Skeletal muscle tissue (tissue), 4 donors: ENCODE data around the gene CCDC201. TPM values are rescaled to one million over a fixed set of nuclear protein-coding genes. Genes with fewer than 3 reads are reported as not detected.

Experiments
- H3K27ac ChIP-seq: one replicate; pipeline ENCODE4 v1.7.0; 2013; ENCODE audit warnings: mild to moderate bottlenecking, low read depth, low read length, inconsistent platforms
- H3K27me3 ChIP-seq, 3 donors: one replicate each; pipeline ENCODE4 v1.7.0; 2013; ENCODE audit warnings: low read length in 3 of 3; ENCODE audit not compliant: control insufficient read depth in 3 of 3, insufficient read depth in 3 of 3
- H3K36me3 ChIP-seq, 3 donors: one replicate each; pipeline ENCODE4 v1.7.0; 2013; ENCODE audit warnings: low read length in 3 of 3; ENCODE audit not compliant: control insufficient read depth in 3 of 3, insufficient read depth in 3 of 3
- H3K4me1 ChIP-seq, 3 donors: one replicate each; pipeline ENCODE4 v1.7.0; 2013; ENCODE audit warnings: low read length in 3 of 3, mild to moderate bottlenecking in 3 of 3; ENCODE audit not compliant: control insufficient read depth in 3 of 3, insufficient read depth in 3 of 3
- H3K4me3 ChIP-seq, 3 donors: one replicate each; pipeline ENCODE4 v1.7.0; 2013; ENCODE audit warnings: low read length in 3 of 3
- H3K9ac ChIP-seq, 3 donors: one replicate each; pipeline ENCODE4 v1.7.0; 2013; ENCODE audit warnings: low read length in 3 of 3, mild to moderate bottlenecking in 3 of 3, moderate library complexity in 2 of 3, low read depth in 1 of 3
- H3K9me3 ChIP-seq, 3 donors: one replicate each; pipeline ENCODE4 v1.7.0; 2013; ENCODE audit warnings: low read length in 3 of 3; ENCODE audit not compliant: control insufficient read depth in 3 of 3
- total RNA-seq: library from RNA; depleted of rRNA; stranded (reverse); fragments of >200 nt; gene quantifications from one replicate; pipeline ENCODE4 v1.2.3, GENCODE V29; 2014
- donor health status: Osteomylitis.

CCDC201 gene
- total RNA-seq, 1 donor from 2014 or later: not detected

- H3K4me1 ChIP-seq: no peaks in the 10 kb centered on the region
- peaks cover 0 to 2% (median 0%) of the 10 kb centered on the region in 3 donors for H3K27me3 ChIP-seq
- H3K9me3 ChIP-seq: peaks cover 0 to 2% (median 0%) of the 10 kb centered on the region in 3 donors
- H3K36me3 ChIP-seq: no peaks in the 10 kb centered on the region
- H3K27ac ChIP-seq: no peak overlapping the region
- H3K4me3 ChIP-seq: no peak overlapping the region
- no peak overlapping the region for H3K9ac ChIP-seq
Observed at GRCh38 chr7:45878457-45879144, 5.7 kb upstream of the CCDC201 start.

DNA sequence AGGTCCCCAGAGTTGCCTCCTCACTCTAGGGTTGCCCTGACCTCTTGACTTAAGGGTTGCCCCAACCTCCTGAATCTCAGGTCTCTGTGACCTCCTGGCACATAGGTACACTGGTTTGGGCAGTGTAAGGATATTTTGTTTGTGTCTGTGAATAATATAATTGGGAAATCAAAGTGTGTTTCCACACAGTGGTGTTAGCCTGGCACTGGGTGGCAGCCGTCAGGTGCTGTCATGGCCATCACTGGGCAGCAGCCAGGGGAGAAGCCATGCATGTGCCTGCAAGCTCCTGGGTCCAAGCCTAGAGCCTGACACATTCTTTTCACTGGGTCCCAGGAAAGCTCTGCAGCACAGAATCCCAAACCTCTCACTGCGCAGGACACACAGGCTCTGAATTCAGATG, 3.6 kb upstream of the CCDC201 start:
- no peak overlapping the region for H3K27ac ChIP-seq
- H3K4me1 ChIP-seq: no peaks in the 10 kb centered on the region
- no peaks in the 10 kb centered on the region for H3K36me3 ChIP-seq
- H3K9ac ChIP-seq: no peak overlapping the region
- H3K4me3 ChIP-seq: no peak overlapping the region
- H3K9me3 ChIP-seq: peaks cover 0 to 2% (median 0%) of the 10 kb centered on the region in 3 donors
- no peaks in the 10 kb centered on the region for H3K27me3 ChIP-seq

DNA sequence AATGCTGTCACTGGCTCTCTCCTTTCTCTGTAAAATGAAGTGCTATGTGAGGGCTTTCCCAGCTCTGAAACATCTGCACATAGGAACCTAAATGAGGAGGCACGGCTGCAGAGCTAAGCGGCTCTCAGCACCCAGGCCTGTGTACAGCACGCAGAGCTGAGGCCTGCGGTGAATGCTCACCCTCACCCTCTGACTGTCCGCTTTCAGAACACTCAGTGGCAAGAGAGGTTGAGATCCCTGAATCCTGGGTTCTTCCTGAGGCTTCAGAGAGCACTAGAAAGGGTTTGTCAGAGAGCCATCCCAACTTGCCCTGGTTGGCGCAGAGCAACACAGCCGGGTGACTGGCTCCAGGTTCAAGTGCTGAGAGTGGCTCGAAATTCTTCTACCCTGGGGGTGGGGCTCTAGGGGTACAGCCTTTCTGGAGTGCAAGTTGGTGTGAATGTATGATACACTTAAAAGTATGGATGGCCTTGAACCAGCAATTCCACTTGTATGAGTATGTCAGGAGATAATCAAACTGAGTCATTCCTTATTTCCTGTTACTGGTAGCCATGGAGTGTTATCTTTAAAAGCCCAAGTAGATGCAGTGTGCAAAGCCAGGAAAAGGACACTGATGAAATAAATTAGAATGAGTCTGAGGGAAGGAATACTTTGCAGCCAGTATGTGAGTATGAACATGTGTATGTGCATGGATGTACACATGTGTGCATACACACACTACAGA, 1.7 kb upstream of the CCDC201 start:
- Histone ChIP-seq H3K27ac (no peak overlapping the region), H3K9ac (no peak overlapping the region), H3K4me3 (no peak overlapping the region)

DNA sequence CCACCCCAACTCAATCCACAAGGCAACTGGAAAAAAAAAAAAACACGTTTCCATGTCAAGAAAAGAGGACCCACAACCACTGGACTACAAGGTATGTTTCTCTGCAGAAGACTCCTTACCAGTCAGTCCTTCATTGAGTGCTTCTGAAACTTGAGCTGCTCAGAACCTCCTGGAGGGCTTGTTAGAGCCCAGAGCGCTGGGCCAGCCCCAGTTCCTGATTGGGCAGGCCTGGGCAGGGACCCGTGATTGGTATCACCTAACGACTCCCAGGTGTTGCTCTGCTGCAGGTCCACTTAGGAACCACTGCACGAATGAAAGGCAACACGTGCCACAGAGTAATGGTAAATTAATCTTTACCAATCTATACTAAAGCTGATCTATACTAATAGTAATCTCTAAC, 473 bp upstream of the CCDC201 start:
- Histone ChIP-seq H3K9me3 (peaks cover 0 to under 1% (median 0%) of the 10 kb centered on the region in 3 donors), H3K4me3 (no peak overlapping the region), H3K9ac (no peak overlapping the region)

More for the DNA sequence above, 1.7 kb upstream of the CCDC201 start:
- peaks cover 0 to 2% (median 0%) of the 10 kb centered on the region in 3 donors for H3K9me3 ChIP-seq
- H3K36me3 ChIP-seq: no peaks in the 10 kb centered on the region
- no peaks in the 10 kb centered on the region for H3K4me1 ChIP-seq
- no peaks in the 10 kb centered on the region for H3K27me3 ChIP-seq

DNA sequence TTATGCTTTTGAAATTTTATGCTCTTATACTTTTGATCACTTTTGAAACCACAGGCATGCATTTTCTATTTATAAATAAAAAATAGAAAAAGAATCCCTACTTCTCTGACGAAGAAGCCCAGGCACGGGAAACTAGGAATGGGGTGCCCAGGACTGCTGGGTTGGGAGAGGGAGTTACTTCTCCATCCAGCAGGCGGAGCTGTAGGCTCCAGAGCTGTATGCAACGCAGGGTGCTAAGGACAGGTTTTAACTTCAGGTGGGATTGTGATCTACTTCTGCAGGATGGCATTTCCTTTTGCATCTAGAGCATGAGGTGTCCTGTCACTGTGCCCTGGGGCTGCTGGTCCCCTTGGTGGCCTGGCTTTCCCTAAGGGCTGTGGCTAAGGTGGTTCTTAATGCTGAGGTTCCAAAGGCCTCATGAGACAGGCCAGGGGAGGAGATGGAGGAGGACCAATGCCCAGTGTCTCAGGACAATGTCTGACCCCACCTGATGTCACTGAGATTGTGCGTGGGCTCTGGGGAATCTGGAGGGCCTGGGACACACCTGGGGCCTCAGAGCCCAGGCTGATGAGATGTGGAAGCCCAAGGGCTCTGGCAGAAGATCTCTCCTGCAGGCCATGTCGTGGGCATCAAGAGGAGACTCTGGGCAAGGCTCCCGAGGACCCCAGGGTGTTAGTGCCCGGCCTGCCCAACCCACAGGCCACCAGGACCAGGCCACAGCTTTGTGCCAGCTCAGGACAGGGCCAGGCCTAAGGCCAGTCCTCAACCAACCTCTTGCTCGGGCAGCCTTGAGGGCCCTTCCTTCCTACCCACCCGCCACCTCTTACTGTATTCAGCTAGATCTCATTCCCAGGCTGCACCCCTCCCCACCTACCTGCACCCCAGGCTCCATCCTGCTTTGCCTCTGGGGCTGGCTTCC, 507 bp downstream of the CCDC201 start:
- Histone ChIP-seq H3K9ac (no peak overlapping the region), H3K4me1 (no peaks in the 10 kb centered on the region), H3K27me3 (no peaks in the 10 kb centered on the region), H3K9me3 (no peaks in the 10 kb centered on the region), H3K27ac (no peak overlapping the region), H3K4me3 (no peak overlapping the region), H3K36me3 (no peaks in the 10 kb centered on the region)

More for the DNA sequence above, 473 bp upstream of the CCDC201 start:
- H3K4me1 ChIP-seq: no peaks in the 10 kb centered on the region
- no peaks in the 10 kb centered on the region for H3K27me3 ChIP-seq
- no peaks in the 10 kb centered on the region for H3K36me3 ChIP-seq
- H3K27ac ChIP-seq: no peak overlapping the region

DNA sequence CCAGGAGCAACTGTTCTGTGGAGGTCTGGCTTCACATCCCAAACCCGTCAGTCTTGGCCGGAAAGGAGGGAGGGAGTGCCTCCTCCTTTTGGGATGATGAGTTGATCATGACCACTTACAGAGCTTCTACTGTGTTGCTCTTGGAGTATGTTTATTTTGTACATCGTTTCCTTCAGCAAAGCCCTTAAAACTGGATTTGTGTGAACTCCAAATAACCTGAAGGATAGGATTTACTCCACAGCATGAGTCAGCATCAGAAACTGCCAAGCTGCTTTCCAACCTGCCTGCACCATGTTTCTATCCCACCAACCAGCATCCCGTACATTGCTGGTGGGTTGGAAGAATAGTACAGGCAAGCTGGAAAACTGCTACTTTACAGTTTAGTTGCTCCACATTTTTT, 3.5 kb downstream of the CCDC201 start:
- no peak overlapping the region for H3K27ac ChIP-seq
- H3K4me3 ChIP-seq: no peak overlapping the region
- H3K27me3 ChIP-seq: peaks cover 3 to 10% (median 6%) of the 10 kb centered on the region in 3 donors
- no peaks in the 10 kb centered on the region for H3K4me1 ChIP-seq
- no peak overlapping the region for H3K9ac ChIP-seq
- H3K9me3 ChIP-seq: no peaks in the 10 kb centered on the region
- no peaks in the 10 kb centered on the region for H3K36me3 ChIP-seq

DNA sequence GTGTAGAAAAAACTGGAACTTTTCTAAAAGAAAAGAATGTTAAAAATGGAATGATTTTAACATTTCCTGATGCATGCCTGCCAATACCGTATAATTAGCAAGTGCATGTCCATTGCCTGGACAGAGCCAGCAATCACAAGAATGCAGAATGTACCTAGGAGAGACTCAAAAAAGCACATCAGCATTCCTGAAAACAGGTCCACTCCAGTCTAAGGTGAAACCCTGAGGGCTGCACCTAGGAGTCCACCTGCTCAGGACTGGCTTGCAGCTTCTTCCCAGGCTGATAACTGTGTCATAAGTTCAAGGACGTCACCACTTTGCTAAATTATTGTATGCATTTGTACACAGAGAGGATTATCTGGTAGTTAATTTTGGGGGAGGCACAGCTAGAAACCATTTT, 5.4 kb downstream of the CCDC201 start:
- H3K4me3 ChIP-seq: no peak overlapping the region
- no peak overlapping the region for H3K27ac ChIP-seq
- H3K9me3 ChIP-seq: no peaks in the 10 kb centered on the region
- H3K9ac ChIP-seq: no peak overlapping the region
- H3K36me3 ChIP-seq: no peaks in the 10 kb centered on the region
- H3K4me1 ChIP-seq: no peaks in the 10 kb centered on the region
- peaks cover 3 to 26% (median 18%) of the 10 kb centered on the region in 3 donors for H3K27me3 ChIP-seq

DNA sequence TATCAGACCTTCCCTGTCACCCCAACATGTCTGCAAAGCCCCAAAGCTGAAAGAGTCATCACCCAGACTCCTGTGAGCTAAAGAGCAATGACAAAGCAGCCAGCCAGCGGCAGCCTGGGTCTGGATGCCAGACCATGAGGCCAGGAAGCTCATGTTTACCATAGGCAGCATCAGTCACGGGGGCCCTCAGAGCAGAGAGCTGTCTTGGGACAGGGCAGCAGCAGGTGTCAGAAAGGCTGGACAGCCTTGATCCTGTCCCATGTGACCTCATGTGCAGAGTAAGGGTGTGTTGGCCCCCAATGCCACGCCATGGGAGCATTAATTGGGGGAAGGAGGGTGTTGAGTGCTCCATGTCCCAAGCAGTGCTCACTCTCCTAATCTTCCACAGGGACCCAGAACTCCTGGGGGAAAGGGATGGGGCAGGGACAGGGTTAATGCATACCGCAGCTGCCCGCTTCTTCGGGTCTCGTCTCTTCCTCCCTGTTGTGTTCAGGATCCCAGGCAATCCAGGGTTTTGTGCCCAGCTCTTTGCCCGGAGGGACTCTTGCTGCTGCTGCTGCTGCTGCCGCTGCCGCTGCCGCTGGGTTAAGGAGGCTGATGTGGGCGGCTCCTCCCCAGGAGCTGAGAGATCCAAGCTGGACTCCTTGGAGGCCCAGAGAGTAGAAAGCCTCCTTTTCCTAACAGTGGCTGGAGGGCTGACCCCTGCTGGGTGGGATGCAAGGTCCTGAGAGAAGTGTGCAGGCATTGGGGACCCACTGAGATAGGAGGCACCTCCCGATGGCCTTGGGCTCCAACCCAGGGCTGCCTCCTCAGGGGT, 7.1 kb downstream of the CCDC201 start:
- H3K9me3 ChIP-seq: no peaks in the 10 kb centered on the region
- H3K36me3 ChIP-seq: no peaks in the 10 kb centered on the region
- no peak overlapping the region for H3K27ac ChIP-seq
- no peaks in the 10 kb centered on the region for H3K4me1 ChIP-seq
- peaks cover 3 to 33% (median 24%) of the 10 kb centered on the region in 3 donors for H3K27me3 ChIP-seq
- no peak overlapping the region for H3K9ac ChIP-seq
- H3K4me3 ChIP-seq: no peak overlapping the region

DNA sequence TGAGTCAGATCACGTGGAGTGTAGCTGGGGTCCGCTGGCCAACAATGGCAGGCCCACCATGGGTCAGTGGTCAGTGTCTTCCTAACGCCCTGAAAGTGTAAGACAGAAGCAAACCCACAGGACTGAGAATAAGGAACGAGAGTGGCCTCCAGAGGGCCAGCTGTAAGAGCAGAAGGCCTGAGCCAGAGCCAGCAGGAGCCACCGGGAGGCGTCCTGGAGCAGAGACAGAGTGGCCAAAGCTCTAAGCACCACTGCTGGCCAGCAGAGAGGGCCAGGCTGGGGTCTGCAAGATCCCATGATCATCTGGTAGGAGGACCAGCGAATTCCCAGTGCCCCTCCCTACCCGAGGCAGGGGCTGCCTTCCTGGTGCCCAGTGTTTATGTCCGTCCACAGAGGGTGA, 9.2 kb downstream of the CCDC201 start:
- peaks cover 3 to 37% (median 24%) of the 10 kb centered on the region in 3 donors for H3K27me3 ChIP-seq
- no peaks in the 10 kb centered on the region for H3K9me3 ChIP-seq
- no peaks in the 10 kb centered on the region for H3K4me1 ChIP-seq
- H3K27ac ChIP-seq: no peak overlapping the region
- H3K36me3 ChIP-seq: no peaks in the 10 kb centered on the region
- H3K4me3 ChIP-seq: no peak overlapping the region
- H3K9ac ChIP-seq: no peak overlapping the region
